GM19023 (cell line): ENCODE results near the gene SHPK.
A peak's percentile ranks its signal among the peaks of the same experiment; 100 is the strongest.

Experiments
- ATAC-seq: cut with Tn5 transposase; IDR thresholded peaks from one replicate; pipeline ENCODE4 v1.9.1; 2021; ENCODE audit warnings: mild to moderate bottlenecking, moderate library complexity; ENCODE audit not compliant: unreplicated experiment

The SHPK gene

GRCh38 chr17:3636154-3636907 lies at the start of gene SHPK, which contains the start of gene CTNS:
SHPK (minus strand) TSS chr17:3636250; CDS start chr17:3636219, 31 bp downstream.
CTNS (plus strand) TSS chr17:3636760; CDS start chr17:3640207, 3,447 bp downstream.
- ATAC-seq, result peak; percentile 92

GRCh38 chr17:3685174-3685573 lies 49.1 kb upstream of the SHPK start:
- ATAC-seq, result no peak

GRCh38 chr17:3683054-3683511 lies 47.0 kb upstream of the SHPK start:
- ATAC-seq, result peak; percentile 55

- no peak for ATAC-seq
Observed at GRCh38 chr17:3682033-3682432, 46.0 kb upstream of the SHPK start.

GRCh38 chr17:3681565-3681964 lies 45.5 kb upstream of the SHPK start:
- ATAC-seq, result no peak

- no peak for ATAC-seq
Observed at GRCh38 chr17:3681057-3681456, 45.0 kb upstream of the SHPK start.

GRCh38 chr17:3679531-3680126 lies 43.6 kb upstream of the SHPK start:
- no peak for ATAC-seq

GRCh38 chr17:3678821-3679530 lies 42.9 kb upstream of the SHPK start:
- no peak for ATAC-seq

- no peak for ATAC-seq
Observed at GRCh38 chr17:3678095-3678820, 42.2 kb upstream of the SHPK start.

GRCh38 chr17:3675886-3676285 lies 39.8 kb upstream of the SHPK start:
- no peak for ATAC-seq

GRCh38 chr17:3672571-3672970 lies 36.5 kb upstream of the SHPK start:
- ATAC-seq, result no peak

- no peak for ATAC-seq
Observed at GRCh38 chr17:3669548-3669947, 33.5 kb upstream of the SHPK start.

- ATAC-seq, result peak; percentile 4
Observed at GRCh38 chr17:3669085-3669347, 33.0 kb upstream of the SHPK start.

GRCh38 chr17:3668279-3669084 lies 32.4 kb upstream of the SHPK start, which contains the start of the genes EMC6 and TAX1BP3:
EMC6 (plus strand) TSS chr17:3668812; CDS start chr17:3669147, 335 bp downstream.
TAX1BP3 (minus strand) TSS chr17:3668578; CDS start chr17:3668526, 52 bp downstream.
- peak; percentile 86 for ATAC-seq

- peak; percentile 8 for ATAC-seq
Observed at GRCh38 chr17:3667366-3668278, 31.6 kb upstream of the SHPK start.

GRCh38 chr17:3666516-3666915 lies 30.5 kb upstream of the SHPK start:
- no peak for ATAC-seq

- no peak for ATAC-seq
Observed at GRCh38 chr17:3665834-3666233, 29.8 kb upstream of the SHPK start.

- ATAC-seq, result no peak
Observed at GRCh38 chr17:3663102-3664011, 27.3 kb upstream of the SHPK start.
